ENCODE results near the gene STAT3.
"Not testable (repeated sequence)": the region's sequence is repeated elsewhere in the genome, so short reads cannot be mapped to it uniquely, and the experiment has no call there.

The STAT3 gene

DNA sequence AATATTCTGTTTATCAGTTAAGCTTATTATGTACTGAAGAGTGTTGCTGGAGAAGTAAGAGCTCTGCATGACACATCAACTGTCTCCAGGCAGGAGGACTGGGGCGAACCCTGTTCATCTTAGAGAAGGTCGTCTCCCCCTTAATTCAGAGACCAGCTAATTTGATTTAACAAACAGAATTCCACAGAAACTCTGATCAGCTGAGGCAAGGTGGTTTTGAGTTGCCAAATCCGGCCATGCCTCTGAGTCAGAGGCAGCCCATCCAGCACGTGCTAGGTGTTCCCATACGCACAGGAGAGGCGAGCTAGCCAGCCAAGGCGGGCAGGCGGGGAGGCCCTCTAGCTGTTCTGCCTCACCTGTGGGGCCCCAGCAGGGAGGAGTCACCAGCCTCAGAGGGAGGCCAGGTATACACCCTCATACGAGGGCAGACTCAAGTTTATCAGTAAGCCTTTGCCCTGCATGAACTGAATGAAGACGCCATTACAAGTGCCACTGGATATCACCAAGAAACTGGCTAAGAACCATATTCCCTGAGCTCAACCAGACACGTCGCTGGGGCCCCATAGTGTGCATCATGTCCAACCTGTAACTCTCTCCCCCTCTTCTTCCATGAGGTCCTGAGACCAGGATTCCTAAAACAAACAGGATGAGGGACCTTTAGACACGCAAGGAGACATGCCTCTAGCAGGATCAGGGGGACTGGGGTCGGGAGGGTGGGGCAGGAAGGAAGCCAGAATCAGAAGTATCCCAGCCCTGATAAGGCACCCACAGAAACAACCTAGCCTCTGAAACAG, 74.3 kb downstream of the STAT3 start:
- no peak for DNase-seq (ENCODE audit: low read depth)

DNA sequence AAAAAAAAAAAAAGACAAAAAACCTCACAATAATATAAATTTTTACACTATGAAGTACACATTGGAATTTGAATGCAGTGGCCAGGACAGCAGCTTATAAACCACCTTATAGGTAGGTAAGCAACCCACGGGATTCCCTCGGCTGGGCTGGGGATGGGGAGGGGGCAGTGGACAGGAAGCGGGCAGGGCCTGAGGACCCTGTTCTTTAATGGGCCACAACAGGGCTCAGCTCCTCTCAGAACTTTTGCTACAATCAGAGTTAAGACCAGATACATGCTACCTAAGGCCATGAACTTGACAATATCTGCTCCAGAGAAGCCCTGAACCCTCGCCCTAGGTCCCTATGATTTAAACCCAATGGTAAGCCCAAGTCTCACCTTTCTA, 74.9 kb downstream of the STAT3 start:
- no peak for DNase-seq (ENCODE audit: low read depth)

DNA sequence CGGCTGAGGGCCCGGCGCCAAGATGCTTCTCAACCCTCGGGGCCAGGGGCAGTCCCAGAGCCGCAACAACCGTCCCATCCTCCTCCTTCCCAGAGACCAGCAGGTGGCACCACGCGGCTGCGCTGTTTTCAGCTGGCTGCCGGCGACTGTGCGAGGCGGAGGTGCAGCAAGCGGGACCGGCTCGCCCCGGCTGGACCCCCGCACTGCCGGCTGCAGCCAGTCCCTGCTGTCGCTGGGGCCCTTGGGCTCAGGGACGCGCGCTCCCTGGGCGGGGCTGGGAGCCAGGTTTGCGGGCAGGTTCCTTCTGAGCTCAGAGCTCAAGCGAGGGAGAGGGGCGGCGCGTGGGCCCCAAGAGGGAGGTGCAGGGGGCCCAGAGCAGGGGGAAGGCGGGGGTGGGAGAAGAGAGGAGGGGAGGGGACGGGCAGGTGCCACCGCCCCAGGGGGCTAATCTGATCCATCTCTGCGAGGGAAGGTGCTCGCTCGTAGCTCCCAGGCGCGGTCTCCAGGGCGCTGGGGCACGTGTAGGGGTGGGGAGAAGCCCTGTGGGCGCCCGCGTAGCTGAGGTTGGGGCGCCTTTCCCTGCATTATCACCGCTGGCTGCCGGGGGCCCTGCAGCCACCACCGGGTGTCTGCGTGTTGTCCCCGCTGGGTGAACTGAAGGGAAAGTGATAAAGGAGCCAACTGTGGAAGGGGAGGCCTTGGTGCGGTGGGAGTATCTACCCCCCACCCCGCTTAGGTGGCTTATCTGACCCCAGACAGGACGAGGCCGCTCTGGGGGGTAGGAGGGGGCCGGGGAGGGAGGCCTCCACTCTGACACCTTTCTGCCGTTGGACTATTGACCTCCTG, 75.7 kb downstream of the STAT3 start:
- peak; percentile 54 for DNase-seq (ENCODE audit: low read depth)

DNA sequence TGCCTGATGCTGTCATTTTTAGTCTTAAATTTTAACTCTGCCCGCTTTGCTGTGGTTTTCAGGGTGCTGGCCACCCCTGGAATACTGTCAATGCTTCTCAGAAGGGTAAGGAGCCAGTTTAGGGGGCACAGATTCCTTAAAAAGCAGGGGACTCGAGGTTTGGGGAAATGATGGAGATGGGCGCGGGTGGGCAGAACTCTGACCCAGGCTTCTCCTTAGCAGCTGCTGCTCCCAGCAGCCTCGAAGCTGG, 76.3 kb downstream of the STAT3 start:
- DNase-seq (ENCODE audit: low read depth) = no peak

DNA sequence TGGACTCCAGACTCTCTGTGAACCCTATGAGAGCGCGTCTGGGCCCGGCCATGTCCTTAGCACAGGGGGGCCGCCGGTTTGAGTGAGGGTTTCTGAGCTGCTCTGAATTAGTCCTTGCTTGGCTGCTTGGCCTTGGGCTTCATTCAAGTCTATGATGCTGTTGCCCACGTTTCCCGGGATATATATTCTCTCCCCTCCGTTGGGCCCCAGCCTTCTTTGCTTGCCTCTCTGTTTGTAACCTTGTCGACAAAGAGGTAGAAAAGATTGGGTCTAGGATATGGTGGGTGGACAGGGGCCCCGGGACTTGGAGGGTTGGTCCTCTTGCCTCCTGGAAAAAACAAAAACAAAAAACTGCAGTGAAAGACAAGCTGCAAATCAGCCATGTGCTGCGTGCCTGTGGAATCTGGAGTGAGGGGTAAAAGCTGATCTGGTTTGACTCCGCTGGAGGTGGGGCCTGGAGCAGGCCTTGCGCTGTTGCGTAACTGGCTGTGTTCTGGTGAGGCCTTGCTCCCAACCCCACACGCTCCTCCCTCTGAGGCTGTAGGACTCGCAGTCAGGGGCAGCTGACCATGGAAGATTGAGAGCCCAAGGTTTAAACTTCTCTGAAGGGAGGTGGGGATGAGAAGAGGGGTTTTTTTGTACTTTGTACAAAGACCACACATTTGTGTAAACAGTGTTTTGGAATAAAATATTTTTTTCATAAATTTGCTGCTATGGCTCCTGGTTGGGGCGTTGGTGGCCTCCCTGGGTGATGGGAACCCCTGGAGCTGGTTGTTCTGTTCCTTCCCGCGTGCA, 76.8 kb downstream of the STAT3 start:
- DNase-seq (ENCODE audit: low read depth) = no peak

DNA sequence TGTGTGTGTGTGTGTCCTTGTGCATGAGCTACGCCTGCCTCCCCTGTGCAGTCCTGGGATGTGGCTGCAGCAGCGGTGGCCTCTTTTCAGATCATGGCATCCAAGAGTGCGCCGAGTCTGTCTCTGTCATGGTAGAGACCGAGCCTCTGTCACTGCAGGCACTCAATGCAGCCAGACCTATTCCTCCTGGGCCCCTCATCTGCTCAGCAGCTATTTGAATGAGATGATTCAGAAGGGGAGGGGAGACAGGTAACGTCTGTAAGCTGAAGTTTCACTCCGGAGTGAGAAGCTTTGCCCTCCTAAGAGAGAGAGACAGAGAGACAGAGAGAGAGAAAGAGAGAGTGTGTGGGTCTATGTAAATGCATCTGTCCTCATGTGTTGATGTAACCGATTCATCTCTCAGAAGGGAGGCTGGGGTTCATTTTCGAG, 77.4 kb downstream of the STAT3 start:
- no peak for DNase-seq (ENCODE audit: low read depth)

DNA sequence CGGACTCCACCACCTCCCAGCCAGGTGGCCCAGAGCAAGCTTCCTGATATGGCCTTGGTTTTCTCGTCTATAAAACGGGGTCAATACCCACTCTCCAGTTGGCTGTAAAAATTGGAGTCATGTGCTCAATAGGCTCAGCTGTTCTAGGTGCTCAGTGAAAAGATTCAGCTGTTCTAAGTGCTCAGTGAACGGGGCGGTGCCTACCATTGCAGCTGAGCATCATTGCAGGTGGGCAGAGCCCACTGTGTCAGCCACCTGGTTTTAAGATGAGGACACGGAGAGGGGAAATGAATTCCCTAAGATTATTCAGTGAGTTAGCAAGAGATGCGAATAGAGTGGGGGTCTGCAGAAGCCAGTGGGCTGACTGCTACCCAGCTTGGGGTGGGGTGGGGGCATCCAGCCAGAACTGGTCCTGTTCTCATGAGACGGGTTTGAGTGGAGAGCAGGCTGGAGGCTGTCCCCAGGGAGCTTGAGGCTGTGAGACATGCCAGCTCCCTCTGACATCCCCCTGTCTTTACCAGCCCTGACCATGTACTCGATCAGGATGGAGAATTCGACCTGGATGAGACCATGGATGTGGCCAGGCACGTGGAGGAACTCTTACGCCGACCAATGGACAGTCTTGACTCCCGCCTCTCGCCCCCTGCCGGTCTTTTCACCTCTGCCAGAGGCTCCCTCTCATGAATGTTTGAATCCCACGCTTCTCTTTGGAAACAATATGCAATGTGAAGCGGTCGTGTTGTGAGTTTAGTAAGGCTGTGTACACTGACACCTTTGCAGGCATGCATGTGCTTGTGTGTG, 78.1 kb downstream of the STAT3 start:
- DNase-seq (ENCODE audit: low read depth) = no peak

DNA sequence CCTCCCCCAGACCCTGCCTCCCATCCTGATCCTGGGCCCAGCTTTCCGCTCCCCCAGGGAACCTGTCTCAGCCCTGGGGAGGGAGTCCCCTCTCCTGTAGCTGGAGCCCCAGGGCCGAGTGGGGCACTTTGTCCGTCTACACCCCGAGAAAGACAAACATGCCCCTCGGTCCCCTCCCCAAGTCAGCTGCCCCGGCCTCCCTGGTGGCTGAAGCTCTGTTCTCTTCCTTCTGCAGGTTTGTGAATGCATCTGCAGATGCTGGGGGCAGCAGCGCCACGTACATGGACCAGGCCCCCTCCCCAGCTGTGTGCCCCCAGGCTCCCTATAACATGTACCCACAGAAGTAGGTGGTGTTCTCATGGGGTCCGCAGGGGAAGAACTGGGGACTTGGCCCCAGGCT, 79.1 kb downstream of the STAT3 start:
- no peak for DNase-seq (ENCODE audit: low read depth)

DNA sequence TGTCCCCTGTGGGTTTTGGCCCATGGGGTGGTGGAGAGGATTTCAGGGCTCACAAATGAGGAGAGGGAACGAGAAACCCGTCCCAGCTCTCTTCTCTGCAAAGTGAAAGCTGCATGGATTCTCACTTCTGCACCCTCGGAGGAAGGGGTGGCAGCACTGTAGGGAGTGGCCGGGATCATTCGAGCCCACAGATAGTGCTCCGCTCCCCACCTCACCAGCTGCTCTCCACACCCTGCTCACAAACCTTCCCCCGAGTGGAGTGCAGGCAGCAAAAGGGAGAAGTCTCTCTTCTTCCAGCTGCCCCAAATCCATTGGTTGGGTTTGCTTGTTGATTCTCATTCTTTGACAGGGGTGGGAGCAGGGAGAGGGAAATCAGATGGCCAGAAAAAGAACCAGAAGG, 79.8 kb downstream of the STAT3 start:
- DNase-seq (ENCODE audit: low read depth) = no peak

DNA sequence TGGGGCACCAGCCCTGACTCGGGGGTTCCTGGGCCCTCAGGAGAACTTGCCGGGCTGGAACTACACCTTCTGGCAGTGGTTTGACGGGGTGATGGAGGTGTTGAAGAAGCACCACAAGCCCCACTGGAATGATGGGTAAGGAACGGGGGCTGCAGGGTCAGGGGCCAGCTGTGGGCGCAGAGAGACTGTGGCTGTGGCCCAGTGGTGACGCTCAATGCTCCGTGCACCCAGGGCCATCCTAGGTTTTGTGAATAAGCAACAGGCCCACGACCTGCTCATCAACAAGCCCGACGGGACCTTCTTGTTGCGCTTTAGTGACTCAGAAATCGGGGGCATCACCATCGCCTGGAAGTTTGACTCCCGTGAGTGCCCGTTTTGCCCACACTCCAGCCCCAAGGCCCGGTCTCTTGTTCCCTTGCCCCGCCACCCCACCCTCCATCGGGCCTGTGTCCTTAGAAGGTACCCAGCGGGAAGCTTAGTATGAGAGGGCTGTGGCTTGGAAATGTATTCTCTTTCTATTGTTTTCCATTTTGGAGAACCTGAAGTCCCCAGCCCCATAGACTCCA, 80.8 kb downstream of the STAT3 start:
- no peak for DNase-seq (ENCODE audit: low read depth)

DNA sequence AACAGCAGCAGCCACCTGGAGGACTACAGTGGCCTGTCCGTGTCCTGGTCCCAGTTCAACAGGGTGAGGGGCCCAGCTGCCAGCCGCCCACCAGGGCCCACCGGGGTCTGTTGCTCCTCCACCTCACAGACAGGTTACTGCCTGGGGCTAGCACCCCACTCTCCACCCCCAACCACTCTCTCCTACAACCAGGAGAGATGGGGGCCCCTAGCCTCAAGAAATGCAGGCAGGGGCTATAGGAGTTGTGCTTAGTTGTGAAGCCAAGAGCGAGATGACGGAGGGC, 81.9 kb downstream of the STAT3 start:
- no peak for DNase-seq (ENCODE audit: low read depth)

DNA sequence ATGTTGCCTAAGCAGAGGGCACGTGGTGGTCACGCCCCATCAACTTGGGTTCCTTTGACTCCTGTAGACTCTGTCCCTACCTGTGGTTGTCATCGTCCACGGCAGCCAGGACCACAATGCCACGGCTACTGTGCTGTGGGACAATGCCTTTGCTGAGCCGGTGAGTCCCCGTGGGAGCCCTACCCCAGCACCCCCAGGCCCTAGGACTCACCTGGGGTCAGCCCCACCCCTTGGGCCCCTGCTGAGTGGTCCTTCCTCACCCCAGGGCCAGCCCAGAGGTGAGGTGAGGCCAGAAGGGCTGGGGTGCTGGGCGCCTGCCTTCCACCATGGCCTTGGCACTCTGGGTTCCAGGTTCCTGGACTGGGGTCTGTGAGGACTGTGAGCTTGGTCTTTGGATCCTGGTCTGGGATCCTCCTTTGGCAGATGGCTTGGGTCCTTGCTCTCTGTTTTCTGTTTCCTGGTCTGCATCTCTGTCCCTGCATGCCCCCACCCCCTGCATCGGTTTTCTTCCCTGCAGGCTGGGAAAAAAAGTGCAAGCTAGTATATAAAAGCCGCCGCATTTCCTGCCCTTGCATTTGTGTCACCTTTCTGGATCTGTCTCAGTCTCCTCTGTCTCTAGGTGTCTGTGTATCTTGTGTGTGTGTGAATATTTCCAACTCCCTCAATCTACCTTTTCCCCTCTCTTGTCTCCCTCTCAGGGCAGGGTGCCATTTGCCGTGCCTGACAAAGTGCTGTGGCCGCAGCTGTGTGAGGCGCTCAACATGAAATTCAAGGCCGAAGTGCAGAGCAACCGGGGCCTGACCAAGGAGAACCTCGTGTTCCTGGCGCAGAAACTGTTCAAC, 82.5 kb downstream of the STAT3 start:
- no peak for DNase-seq (ENCODE audit: low read depth)

DNA sequence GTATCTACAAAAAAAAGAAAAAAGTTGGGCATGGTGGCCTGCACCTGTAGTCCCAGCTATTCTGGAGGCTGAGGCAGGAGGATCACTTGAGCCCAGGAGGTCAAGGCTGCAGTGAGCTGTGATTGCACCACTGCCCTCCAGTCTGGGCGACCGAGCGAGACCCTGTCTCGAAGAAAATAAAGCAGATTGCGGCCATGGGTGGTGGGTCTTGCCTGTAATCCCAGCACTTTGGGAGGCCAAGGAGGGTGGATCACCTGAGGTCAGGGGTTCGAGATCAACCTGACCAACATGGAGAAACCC, 83.3 kb downstream of the STAT3 start:
- not testable (repeated sequence) for DNase-seq (ENCODE audit: low read depth)

DNA sequence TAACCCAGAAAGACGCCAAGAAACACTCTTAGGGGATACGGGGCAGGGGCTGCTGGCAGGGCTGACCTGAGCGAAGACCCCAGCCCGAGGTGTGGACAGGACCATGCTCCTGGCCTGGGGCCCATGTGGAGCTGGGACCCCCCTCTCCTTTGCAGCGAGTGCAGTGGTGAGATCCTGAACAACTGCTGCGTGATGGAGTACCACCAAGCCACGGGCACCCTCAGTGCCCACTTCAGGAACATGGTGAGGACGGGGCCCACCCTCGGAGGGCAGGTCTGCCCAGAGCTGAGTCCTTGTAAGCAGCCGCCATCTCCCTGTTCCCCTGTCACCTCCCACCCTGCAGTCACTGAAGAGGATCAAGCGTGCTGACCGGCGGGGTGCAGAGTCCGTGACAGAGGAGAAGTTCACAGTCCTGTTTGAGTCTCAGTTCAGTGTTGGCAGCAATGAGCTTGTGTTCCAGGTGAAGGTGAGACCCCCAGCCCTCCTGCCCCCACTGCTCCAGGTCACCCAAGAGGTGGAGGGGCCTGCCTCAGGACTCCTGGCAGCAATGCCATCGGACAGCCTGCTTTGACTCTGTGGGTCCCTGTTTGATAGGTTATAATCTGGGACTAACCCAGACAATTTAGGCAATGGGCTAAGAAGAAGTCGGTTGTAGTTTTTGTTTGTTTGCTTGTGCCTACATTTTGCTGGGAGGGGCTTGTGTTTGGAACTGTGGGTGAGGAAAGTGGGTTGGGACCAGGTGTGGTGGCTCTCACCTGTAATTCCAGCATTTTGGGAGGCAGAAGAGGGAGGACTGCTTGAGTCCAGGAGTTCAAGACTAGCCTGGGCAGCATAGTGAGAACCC, 83.8 kb downstream of the STAT3 start:
- DNase-seq (ENCODE audit: low read depth) = no peak

DNA sequence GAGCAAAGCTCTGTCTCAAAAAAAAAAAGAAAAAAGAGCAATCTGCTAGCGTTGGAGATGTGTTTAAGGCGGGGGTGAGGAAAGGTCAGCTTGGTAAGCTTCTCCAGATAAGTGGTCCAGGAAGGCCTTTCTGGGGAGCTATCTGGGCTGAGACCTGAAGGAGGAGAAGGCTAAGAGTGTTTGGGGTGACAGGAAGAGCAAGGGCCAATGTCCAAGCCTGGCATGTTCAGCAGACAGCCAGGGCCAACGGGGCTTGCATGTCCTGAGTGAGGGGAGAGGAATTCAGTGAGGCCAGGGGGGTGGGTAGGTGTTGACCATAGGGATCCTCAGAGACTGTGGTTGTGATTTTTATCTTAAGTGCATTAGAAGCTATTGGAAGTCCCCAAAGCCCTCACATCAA, 84.5 kb downstream of the STAT3 start:
- DNase-seq (ENCODE audit: low read depth) = no peak

DNA sequence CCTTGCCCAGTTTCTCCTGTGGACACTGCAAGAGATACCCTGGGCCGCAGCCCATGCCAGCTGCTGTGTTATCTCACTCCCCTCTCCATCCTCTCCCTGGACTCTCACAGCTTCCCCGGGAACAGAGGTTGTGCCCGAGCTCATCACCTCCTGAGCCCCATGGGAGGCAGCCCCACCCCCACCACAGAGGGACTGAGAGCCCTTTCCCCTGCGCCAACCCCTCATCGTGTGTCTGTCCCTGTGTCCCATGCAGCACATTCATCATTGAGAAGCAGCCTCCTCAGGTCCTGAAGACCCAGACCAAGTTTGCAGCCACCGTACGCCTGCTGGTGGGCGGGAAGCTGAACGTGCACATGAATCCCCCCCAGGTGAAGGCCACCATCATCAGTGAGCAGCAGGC, 87.2 kb downstream of the STAT3 start:
- DNase-seq (ENCODE audit: low read depth) = no peak

DNA sequence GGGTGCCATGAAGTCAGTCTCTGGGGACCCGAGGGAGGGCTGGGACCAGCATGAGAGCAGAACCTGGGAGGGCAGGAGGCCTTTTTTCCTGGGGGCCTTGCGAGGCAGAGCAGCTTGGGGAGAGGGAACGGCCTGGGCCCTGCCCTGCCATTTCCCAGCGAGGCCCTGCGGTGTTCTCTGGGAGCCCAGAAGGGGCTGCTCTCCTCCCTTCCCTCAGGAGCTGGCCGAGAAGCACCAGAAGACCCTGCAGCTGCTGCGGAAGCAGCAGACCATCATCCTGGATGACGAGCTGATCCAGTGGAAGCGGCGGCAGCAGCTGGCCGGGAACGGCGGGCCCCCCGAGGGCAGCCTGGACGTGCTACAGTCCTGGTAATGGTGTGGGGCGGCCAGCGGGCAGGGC, 88.3 kb downstream of the STAT3 start:
- DNase-seq (ENCODE audit: low read depth) = not testable (repeated sequence)

DNA sequence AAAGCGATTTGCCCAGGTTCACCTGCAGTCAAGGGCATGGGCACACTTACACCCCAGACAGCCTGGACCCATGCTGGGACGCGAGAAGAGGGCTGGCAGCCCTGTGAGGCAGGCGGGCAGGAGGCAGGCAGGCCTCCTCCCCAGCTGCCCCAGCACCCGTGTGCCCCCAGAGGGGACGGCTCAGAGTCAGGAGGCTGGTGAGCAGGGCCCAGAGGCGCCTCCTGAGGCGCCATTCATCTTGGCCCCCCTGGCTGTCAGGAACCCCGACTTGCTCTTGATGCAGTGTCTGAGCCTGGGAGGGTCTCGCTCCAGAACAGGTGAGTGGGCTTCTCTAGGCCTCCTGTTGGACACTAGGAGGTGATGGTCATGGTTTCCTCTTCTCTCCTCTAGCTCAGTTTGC, 88.9 kb downstream of the STAT3 start:
- DNase-seq (ENCODE audit: low read depth) = not testable (repeated sequence)

DNA sequence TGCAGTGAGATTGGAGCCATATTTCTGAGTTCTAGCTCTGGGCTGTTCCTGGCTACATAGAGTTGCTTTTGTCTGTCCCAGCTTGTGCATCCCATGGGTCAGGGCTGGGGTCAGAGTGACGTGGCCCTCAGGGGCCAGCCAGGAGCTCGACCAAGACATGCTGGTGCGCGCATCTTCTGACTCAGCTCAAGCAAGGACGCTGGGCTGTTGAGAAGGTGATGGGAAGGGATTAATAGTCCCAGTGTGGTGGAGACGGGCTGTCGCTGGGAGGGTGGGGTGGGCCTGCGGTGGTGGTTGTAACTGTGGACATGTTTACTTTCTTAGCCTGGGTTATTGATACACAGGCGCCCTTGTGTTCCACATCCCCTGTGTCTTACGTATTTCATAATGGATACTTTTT, 90.5 kb downstream of the STAT3 start:
- not testable (repeated sequence) for DNase-seq (ENCODE audit: low read depth)

DNA sequence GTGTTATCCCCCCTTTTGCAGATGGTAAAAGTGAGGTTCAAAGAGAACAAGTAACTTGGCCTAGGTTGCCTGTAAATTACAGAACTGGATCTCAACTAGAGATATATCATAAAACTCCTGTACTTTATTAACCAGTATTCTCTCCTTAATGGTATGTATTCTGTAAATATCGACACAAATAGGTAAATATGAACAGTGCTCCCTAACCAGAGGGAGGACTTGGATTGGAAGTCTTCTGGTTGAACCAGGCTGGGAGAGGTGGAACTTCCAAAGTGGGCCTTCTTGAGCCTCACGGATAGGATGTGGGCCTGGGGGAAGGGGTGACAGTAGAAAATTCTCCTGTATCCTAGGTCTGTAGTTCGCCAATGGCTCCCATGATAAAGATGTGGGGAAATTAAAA, 92.2 kb downstream of the STAT3 start:
- DNase-seq (ENCODE audit: low read depth) = no peak
